Activated CD4-positive, alpha-beta T cell treated with anti-CD3 and anti-CD28 coated beads for 48 hours (primary cell): ENCODE measurements around the gene PHACTR1.
"Not testable (repeated sequence)": the region's sequence is repeated elsewhere in the genome, so short reads cannot be mapped to it uniquely, and the experiment has no call there.

Experiments used
- DNase-seq: peaks from one replicate; pipeline ENCODE4 v3.0.0-alpha.2; 2020

PHACTR1 gene

GRCh38 chr6:12911427-12911826 is 194.9 kb downstream of the PHACTR1 start:
- no peak for DNase-seq

GRCh38 chr6:12913201-12913600 is 196.6 kb downstream of the PHACTR1 start:
- no peak for DNase-seq

- no peak for DNase-seq
Observed at GRCh38 chr6:12916006-12916405, 199.4 kb downstream of the PHACTR1 start.

- DNase-seq: no peak
Observed at GRCh38 chr6:12916420-12917136, 200.0 kb downstream of the PHACTR1 start.

- DNase-seq: no peak
Observed at GRCh38 chr6:12921467-12921866, 204.9 kb downstream of the PHACTR1 start.

GRCh38 chr6:12923644-12924235 is 207.2 kb downstream of the PHACTR1 start:
- no peak for DNase-seq

- no peak for DNase-seq
Observed at GRCh38 chr6:12924911-12925310, 208.3 kb downstream of the PHACTR1 start.

GRCh38 chr6:12927746-12928145 is 211.2 kb downstream of the PHACTR1 start:
- no peak for DNase-seq

- no peak for DNase-seq
Observed at GRCh38 chr6:12929678-12930077, 213.1 kb downstream of the PHACTR1 start.

- DNase-seq: no peak
Observed at GRCh38 chr6:12931639-12932038, 215.1 kb downstream of the PHACTR1 start.

- no peak for DNase-seq
Observed at GRCh38 chr6:12935637-12936036, 219.1 kb downstream of the PHACTR1 start.

GRCh38 chr6:12937971-12938370 is 221.4 kb downstream of the PHACTR1 start:
- no peak for DNase-seq

GRCh38 chr6:12939314-12939713 is 222.7 kb downstream of the PHACTR1 start:
- DNase-seq: no peak

GRCh38 chr6:12941422-12941821 is 224.9 kb downstream of the PHACTR1 start:
- DNase-seq: peak; percentile 2

GRCh38 chr6:12943549-12943948 is 227.0 kb downstream of the PHACTR1 start:
- no peak for DNase-seq

- no peak for DNase-seq
Observed at GRCh38 chr6:12944001-12944400, 227.4 kb downstream of the PHACTR1 start.

- not testable (repeated sequence) for DNase-seq
Observed at GRCh38 chr6:12944528-12944927, 228.0 kb downstream of the PHACTR1 start.

- no peak for DNase-seq
Observed at GRCh38 chr6:12947151-12947871, 230.7 kb downstream of the PHACTR1 start.

- DNase-seq: no peak
Observed at GRCh38 chr6:12947967-12948366, 231.4 kb downstream of the PHACTR1 start.

GRCh38 chr6:12950976-12951375 is 234.4 kb downstream of the PHACTR1 start:
- no peak for DNase-seq

GRCh38 chr6:12951415-12951814 is 234.8 kb downstream of the PHACTR1 start:
- no peak for DNase-seq

GRCh38 chr6:12952318-12952717 is 235.8 kb downstream of the PHACTR1 start:
- DNase-seq: no peak

- no peak for DNase-seq
Observed at GRCh38 chr6:12955956-12956355, 239.4 kb downstream of the PHACTR1 start.

GRCh38 chr6:12956991-12957320 is 240.4 kb downstream of the PHACTR1 start:
- no peak for DNase-seq
